ENCODE results near the gene RANBP3.

GRCh38 chr19:6022570-6023064 lies 44.7 kb upstream of the RANBP3 start:
- TF ChIP-seq CTCF (IDR thresholded peaks at IDR 0.05) (peak in 2 of 6 experiments; percentile 1 to 9), POLR2A (IDR thresholded peaks at IDR 0.05) (no peak), POLR2AphosphoS5 (IDR thresholded peaks at IDR 0.05) (no peak), EP300 (IDR thresholded peaks at IDR 0.05) (no peak)

Measured in upper lobe of left lung (tissue), 4 donors.